Fibroblast of peridontal ligament (primary cell): ENCODE data around the gene PRKAR2B.

Source experiments
- DNase-seq: peaks from one replicate; pipeline ENCODE4 v3.0.0-alpha.2; 2010; ENCODE audit errors: extremely low read depth

The PRKAR2B gene

GRCh38 chr7:107158028-107158427, 113.5 kb downstream of the PRKAR2B start:
- no peak for DNase-seq

DNA sequence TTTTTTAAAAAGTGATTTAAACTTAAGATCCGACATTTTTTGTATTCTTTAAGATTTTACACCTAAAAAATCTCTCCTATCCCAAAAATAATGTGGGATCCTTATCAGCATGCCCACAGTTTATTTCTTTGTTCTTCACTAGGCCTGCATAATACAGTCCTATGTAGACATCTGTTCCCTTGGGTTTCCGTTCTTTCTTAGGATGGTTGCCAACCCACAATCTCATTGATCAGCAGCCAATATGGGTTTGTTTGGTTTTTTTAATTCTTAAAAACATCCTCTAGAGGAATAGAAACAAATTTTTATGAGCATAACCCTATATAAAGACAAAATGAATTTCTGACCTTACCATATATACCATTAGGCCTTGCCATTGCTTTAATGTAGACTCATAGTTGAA, 115.9 kb downstream of the PRKAR2B start:
- peak; percentile 45 for DNase-seq

DNA sequence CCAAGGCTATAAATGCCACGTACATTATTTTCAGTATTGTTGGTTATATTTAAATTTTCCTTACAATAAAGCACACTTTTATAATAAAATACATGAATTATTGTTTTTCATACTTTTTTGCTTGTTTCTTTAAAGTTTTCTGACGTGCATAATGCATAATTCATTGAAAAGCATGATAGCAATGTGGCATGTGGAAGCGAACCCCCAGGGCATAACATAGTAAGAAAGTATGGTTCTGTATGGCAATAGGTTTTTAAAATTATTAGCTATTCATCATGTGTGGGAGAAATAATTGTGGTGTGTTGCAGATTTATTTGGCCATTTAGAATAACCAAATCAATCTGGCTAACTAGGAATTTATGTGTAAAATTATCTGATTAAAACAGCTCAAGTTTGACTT, 116.9 kb downstream of the PRKAR2B start:
- no peak for DNase-seq

DNA sequence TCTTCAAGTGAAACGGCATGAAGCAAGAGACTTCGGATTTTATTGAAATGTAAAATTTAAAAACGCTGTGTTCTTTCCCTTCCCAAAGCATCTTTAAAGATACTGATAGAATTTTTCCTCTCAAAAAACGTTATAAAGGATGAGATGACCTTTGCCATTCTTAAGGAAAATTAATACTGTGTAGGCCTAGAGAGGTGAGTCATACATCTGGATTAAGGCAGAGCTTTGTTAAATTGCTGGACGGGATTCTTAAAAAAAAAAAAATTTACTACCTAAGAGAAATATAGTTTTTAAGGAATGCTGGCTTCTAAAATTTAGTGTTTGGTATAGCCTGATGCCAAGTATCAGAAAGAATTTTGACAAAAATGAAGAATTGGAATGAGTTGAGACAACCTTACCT, 118.0 kb downstream of the PRKAR2B start:
- peak; percentile 27 for DNase-seq

DNA sequence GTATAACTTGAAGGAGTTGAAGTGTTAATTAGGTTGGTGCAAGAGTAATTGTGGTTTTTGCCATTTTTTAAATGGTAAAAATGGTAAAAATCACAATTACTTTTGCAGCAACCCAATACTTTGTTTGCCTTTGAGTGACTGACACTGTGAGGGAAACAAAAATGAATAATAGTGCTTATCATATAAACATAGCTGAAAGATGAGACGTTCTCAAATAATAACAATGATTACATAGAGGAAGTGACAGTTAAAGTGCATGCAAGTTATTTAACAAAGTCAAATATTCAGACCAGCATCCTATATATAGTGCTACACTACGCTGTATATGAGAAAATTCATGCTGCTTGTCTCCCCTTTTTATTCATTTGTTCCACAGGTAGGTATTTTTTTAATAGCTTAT, 119.6 kb downstream of the PRKAR2B start:
- no peak for DNase-seq

DNA sequence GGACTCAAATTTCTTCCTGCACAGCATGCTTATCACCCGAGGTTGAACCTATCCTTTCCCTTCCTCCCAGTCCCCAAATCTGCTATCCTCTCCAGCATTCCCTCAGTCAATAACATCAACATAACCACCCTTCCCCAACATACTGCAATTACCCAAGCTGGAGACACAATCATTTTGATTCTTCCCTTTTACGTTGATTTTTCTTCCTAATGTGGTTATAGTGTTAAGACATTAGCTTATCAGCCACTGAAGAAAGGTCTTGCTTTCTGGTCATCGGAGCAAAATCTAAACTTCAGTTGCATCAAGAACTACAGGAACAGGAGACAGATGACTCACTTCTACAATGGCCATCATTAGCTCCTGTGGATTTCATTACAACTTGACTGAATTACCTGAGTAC, 120.8 kb downstream of the PRKAR2B start:
- DNase-seq, result no peak

DNA sequence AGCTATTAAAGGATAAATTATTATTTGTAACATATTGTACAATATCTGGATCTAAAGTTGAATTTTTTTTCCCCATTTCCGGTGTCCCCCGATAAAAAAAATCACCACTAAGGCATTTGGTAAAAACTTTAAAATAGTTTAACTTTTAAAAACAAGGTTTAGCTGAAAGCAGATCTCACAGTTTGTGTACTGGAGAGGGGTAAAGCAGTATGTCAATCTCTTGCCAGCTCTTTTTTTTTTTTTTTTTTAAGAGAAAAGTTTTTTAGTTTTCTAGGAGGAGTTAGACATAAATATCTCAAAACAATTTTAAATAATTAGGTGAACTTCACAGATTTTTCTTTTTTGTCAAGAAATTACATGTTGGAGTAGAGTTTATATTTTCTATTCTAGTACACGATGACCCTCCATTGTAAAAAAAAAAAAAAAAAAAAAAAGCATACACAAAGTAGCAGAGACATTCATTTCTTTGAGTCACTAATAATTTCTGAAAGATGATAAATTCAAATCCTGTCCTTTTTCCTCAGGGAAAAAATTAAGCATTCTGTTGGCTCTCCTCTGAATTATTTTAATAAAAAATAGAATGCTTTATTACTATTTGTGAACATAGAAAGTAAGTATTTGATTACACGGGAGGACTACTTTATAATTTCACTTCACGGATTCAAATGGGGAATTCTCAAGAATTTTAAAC, 122.4 kb downstream of the PRKAR2B start:
- peak; percentile 10 for DNase-seq

DNA sequence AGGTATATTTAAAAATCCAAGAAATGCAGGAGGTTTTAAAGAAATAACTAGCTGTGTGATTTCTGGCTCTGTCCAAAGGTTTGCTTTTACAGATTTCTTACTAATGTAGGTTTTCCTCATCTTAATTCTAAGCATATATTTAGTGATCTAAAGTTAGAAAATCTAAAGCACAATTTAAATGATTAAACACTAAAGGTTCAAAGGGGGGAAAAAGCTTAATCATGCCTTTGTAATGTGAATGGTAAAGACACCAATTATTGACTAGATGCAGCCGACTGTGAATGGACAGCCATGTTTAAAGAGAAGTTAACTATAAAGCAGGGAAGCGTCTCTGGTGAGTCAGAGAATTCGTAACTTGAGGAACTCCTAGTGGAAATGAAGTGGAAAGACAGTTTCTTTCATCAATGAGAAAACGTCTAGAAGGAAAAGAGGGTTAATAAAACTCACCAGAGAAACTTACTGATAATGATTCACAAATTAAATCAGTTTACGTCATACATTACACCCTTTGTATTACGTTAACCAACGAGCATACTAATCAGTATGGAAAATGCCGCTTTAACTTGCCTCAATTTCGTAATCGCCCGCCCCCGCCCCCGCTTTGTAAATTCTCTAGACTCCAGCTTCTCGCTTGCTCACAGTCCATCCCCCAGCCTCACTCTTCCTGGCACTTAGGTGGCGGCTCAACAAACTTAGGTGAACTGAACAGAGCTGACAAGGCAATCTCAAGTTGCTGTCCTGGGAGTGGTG, 123.2 kb downstream of the PRKAR2B start:
- peak; percentile 92 for DNase-seq

DNA sequence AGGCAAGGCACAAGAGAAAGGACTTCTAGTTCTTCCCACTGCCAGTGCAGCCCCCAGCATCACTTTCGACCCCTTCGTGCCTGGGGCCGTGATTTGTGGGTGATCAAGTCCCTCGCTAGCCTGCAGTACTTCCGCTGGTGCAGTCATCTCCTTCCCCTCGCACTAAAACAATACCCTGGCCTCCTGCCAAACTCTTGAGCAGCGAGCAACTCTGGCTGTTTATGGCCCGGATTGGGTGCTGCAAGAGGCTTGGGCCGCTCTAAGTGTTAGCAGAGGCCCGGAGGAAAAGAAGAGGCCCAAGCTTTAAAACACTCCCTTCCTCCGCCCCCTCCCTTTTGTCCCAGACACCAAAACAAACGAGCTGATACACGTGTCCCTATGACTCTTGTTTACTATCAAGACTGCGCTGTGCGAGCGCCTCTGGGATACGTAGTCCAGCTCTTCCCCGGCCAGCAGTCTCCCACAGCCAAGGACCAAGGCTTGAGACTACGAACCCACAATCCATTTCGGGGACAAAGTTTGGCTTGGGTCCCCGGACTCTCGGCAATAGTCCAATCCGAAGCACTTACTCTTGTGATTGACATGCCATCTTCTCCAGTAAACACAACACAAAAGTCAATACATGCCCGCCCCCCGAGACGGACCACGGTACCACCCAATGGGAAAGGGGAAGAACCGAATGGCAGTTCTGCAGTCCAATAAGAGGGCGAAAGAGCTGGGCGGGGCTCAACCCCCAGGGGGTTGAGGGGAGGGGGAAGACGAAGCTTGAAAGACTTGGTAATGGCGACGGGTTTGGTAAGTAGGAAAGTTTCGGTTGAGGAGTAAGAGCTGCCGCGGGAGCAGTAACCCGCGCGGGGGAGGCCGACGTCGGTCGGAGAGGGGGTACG, 124.0 kb downstream of the PRKAR2B start, which contains the start of gene HBP1:
Gene HBP1, plus strand, starts transcription at position 771 of the 887 bp plus-strand sequence. CDS start 10,891 bp downstream, outside the sequence.
- peak; percentile 100 for DNase-seq

DNA sequence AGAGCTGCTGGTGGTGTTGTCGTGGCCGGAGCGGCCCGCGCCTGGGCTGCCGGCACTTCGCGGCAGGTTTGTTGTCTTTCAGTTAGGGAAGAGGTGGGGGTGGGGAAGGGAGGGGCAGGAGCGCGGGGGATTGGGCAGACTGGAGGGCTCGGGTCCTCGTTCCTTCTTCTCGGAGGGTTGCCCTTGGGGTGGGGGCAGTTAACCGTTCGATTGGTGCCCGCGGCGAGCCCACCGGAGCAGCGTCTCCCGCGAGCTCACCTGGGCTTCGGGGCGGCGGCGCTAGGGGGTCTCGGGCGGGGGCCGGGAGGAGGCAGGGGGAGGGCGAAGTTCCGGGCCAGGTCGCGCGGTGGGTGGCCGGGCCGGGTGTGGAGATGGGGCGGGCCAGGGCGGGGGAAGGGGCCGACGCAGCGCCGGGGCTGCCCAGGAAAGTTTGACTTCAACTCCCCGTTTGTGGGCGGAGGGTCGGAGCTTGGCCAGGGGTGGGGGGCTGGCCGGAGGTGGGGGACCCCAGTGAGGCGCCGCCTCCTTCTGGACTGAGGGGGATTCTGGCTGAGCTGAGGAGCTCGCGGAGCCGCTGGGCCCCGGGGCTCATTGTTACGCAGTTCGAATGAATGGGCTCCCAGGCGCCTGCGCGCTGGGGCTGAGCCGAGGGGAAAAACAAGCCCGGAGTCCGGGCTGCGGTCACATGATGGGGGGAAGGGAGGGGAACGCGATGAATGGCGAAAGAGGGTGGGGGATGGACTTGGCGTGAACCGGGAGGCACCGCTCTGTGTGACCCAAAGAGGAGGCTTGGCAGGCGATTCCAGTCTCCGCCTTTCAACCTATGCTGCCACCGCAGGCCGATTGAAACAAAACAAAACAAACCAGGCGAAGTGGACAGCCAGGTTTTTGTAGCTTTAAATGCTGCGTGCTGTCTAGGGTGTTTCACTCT, 124.9 kb downstream of the PRKAR2B start:
- DNase-seq, result peak; percentile 97

GRCh38 chr7:107170051-107170915, 125.8 kb downstream of the PRKAR2B start:
- peak; percentile 13 for DNase-seq

- DNase-seq, result no peak
Observed at GRCh38 chr7:107171496-107171895, 127.0 kb downstream of the PRKAR2B start.

DNA sequence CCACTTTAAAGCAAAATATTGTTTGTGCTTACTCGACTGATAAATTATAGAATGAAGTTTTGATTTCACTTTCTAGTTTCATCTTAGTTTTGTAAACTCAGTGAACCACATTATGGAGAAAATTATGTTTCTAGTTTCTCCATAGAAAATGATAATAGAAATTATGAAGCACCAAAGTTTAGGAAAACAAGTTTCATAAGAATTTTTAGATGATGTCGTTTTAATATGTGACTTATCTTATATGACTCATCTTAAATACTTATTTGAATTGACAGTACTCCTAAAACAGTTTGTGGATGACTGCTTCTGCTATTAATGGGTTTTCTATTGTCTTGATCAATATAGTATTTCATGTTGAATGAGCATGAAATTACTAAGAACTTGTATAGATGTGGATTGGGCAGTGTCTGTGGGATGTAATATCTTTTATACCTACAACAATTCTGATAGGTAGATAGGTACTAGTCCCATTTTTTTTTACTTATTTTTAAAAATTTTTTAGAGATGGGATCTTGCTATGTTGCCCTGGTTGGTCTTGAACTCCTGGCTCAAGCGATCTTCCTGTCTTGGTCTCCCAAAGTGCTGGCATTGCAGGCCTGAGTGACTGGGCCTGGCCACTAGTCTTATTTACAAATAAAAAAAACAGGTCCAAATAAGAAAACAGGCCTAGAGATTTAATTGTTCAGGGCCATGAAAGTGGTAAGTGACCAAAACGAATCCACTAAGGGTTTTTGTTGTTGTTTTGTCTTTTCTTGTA, 127.9 kb downstream of the PRKAR2B start:
- no peak for DNase-seq

GRCh38 chr7:107173191-107173590, 128.7 kb downstream of the PRKAR2B start:
- DNase-seq, result no peak

GRCh38 chr7:107173691-107174406, 129.3 kb downstream of the PRKAR2B start:
- no peak for DNase-seq

DNA sequence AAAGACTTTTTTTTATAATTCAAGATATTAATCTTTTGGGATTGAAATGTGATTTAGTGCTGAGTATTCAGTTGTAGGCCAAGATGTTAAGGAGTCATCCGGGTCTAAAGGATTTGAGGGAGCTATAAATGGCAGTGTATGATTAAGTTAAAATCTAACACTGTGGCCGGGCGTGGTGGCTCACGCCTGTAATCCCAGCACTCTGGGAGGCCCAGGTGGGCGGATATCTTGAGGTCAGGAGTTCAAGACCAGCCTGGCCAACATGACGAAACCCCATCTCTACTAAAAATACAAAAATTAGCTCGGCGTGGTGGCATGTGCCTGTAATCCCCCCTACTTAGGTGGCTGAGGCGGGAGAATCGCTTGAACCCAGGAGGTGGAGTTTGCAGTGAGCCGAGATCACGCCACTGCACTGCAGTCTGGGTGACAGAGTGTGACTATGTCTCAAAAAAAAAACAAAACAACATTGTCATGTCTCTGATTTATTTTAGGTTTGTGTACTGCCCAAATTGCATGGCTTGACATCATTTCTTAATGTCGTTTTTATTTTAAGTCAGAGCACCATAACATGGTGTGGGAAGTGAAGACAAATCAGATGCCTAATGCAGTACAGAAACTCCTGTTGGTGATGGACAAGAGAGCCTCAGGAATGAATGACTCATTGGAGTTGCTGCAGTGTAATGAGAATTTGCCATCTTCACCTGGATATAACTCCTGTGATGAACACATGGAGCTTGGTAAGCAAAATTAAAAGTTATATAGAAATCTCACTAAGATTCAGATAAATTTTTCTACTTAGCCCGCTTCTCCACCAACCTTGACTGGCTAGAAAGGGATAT, 135.0 kb downstream of the PRKAR2B start:
- DNase-seq, result peak; percentile 15

GRCh38 chr7:107180378-107180777, 135.9 kb downstream of the PRKAR2B start:
- peak; percentile 81 for DNase-seq

DNA sequence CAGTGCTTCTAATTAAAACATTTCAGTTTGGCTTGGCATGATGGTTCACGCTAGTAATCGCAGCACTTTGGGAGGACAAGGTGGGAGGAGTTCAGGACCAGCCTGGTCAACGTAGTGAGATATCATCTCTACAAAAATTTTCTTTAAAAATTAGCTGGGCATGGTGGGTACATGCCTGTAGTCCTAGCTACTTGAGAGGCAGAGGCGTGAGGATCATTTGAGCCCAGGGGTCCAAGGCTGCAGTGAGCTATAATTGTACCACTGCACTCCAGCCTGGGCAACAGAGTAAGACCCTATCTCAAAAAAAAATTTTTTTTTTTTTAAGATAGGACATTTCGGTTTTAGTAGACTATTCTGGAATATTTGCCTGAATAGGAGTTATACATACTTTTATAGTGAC, 136.7 kb downstream of the PRKAR2B start:
- DNase-seq, result no peak
